Mammary epithelial cell (primary cell): ENCODE results near the gene WDR37.

Source experiments
- CTCF ChIP-seq, 2 donors: IDR thresholded peaks in 1 of 2; conservative IDR thresholded peaks in 1 of 2; 2 replicates each; pipeline ENCODE4 v1.5.1; 2011 to 2012; ENCODE audit warnings: inconsistent platforms in 2 of 2, low read length in 2 of 2, mild to moderate bottlenecking in 2 of 2, control low read depth in 1 of 2, low read depth in 1 of 2; ENCODE audit not compliant: insufficient read depth in 1 of 2; ENCODE audit errors: extremely low read depth in 1 of 2
- EZH2 ChIP-seq: IDR thresholded peaks from 2 replicates; pipeline ENCODE4 v1.6.1; 2012; ENCODE audit warnings: low read length, inconsistent platforms, borderline replicate concordance

GRCh38 chr10:1089017-1089689 lies 33.0 kb downstream of the WDR37 start:
- TF ChIP-seq CTCF (conservative IDR thresholded peaks at IDR 0.05 in 1 of 2, IDR thresholded peaks at IDR 0.05 in 1 of 2; ENCODE audit: extremely low read depth in 1 of 2, insufficient read depth in 1 of 2, low read depth in 1 of 2, low read length in 2 of 2) (no peak), EZH2 (no peak)
